GM04504 (cell line): ENCODE data around the gene NDFIP2.
"Not testable (repeated sequence)": the region's sequence is repeated elsewhere in the genome, so short reads cannot be mapped to it uniquely, and the experiment has no call there.

ENCODE experiments used
- DNase-seq: peaks from one replicate; pipeline ENCODE4 v3.0.0-alpha.2; 2012; ENCODE audit warnings: low read depth

NDFIP2 gene

DNA sequence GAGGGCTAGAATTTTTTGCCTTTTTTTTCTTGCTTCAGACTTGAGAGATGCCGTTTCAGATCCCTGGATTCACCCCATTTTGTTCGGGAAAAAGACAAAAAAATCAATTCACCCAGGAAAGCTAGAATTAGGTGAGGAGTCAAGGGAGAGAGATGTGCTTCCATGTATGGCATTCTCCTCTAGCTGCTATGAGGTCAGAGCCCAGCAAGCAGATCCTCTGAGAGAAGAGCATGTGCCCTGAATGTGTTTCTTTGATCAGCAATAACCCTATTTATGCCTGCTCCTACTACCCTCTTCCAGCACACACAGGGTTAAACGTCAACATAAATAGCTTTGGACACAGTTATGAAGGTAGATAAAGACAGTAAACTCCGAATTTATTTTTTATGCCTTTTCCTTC, 53.6 kb downstream of the NDFIP2 start:
- no peak for DNase-seq

DNA sequence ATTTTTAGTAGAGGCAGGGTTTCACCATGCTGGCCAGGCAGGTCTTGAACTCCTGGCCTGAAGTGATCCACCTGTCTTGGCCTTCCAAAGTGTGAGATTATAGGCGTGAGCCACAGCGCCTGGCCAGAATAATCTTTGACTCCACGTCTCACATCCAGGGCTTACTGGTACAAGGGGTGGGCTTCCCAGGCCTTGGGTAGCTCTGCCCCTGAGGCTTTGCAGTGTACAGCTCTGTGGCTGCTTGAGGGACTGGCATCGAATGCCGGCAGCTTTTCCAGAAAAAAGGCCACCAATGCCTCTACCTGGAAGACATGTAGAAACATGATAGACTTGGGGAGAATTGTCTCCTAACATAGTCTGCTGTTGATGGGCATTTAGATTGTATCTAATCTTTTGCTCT, 57.8 kb downstream of the NDFIP2 start:
- DNase-seq = no peak

DNA sequence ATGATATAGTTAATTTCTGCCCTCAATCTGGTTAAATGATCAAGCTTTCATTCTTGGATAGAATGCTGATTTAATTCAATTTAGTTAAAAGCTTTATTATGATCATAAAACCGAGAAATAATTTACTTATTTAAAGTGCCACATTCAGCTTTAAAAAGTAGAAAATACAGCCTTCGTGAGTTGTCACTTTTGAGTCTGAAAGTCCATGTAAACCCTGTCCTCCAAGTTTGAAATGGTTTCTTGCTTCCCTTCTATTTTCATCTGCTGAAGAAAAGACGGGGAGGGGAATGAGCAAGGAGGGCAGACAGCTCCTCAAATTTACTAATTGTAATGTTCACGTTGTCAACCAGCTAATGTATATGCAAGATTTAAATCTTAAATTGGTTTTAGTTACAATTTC, 59.5 kb downstream of the NDFIP2 start:
- no peak for DNase-seq

DNA sequence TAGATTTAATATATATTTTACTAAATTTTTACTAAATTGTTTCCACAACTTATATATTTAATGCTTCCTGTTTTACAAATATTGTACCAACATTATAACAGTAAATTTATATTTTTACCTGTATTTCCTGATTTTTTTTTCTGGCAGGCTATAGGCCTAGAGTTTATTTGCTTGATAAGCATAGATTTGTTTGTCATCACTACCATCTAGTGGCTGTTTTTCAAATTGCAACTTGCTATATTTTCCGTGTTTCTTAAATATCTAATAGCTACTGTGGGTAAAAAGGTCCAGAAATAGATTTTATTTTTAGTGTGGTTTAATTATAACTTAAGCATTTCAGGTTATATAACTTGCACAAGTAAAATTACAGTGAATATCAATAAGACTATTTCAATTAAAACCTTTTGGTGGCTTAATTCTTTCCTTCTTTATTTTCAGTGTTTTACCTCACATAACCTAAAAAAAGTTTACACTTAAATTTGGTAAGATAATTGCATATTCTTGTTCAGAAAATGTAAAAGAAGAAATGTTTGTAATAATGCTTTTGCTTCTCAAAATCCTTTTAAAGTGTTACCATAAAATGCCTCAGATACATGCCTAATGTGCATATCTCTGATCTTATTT, 60.6 kb downstream of the NDFIP2 start:
- peak; percentile 29 for DNase-seq

DNA sequence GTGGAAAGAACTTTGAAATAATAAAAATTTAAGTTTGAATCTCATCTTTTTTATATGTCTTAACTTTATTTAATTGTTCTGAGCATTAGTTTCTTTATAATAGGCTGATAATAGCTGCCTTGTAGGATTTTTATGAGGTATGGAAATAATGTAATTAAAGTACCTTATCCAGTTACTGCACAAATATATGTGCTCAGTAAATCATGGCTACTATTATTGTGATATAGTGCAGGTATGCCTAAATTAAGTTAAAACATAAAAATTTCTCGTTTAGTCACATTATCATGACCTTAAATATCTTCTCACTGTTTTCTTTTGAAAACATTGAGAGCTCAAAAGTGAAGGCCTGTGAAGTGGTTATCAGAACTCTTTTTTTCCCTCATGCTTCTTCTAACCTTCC, 62.9 kb downstream of the NDFIP2 start:
- DNase-seq = no peak

DNA sequence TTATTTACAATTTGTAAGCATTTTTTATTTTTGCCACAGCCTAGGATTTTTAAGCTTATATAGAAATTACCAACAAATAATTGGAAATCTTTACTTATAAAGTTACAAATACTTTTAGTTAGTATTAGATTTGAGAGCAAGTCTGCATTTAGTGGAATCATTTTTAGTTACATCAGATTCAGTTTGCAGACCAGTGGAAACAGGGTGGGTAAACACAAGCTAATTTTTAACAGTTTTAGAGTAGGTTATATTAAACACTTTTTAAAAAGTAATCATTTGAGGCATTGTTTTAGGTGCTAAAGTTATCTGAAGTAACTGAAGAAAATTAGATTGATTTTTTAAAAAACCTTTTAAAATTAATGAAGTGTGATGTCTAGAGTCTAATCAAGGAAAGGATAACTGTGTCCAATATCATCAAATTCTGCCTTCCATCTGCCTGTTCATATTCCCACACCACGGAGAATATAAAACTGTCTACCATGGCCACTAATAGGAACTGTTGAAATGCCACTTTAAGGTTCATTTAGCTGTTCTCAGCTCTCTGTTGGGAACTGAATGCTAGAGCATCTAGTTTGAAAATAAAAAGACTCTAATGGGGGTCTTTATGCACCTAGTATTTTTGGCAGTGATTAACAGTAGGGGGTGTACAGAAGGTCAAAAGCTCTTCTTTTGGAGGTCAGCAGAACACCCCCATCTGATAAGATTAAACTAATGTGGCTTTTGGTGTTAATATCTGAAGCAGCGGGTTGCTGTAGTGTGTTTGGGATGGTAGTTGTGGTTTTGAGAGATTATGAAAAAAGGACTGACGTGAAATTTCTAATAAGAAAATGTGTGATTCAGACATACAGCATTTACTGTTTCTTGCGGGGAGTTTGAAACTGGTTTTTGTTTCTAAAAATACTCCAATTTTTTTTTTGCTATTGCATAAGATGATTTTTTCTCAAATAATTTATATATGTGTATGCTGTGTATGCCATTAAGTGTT, 66.5 kb downstream of the NDFIP2 start:
- DNase-seq = no peak

DNA sequence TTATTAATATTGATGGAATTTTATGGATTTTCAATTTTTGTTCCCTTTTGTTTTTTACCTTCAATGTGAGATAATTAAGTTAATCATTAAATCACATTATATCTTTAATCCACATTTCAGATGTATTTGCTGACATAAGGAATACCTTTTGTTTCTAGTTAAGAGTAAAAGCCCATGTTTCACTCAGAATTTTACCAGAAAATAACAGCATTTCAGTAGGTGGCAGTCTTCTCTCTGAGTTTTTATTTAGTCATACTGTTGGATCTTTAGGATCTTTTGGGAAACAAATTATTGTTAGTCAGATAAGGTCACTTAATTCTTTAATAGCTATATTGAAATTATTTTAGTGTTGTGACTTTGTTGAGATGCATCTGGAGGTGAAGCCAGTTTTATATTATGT, 67.9 kb downstream of the NDFIP2 start:
- no peak for DNase-seq

DNA sequence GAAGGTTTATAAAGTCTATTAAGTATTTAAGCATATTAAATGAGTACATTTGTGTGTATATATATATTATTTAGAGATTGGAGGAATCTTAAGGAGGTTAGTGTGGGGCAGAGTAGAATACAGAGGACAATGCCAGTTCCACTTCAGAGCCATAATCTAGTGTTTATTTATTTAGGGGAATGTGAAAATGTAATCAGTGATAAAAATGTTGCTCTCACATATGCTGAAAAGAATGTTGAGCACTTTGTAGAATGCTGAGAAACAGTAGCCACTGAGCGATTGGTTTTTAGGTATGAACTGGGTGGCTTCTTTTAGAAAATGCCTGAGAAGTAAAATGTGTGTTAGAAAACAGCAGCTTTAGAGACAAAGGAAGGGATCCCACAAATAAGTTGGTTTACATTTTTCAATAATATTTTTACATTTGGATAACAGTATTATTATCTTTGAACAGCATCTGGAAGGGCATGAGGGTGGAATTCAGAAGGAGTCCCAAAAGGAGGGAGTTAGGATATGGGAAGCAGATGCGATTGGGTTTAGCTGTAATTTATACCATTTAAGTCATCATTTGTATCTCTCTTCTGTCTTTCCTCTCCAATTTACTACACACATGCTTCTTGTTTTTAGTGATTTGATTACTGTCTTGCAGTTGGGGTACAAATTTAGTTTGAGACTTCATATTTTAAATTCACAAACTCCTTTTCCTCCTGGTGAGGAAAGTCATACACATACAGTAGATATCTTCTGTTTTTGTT, 68.6 kb downstream of the NDFIP2 start:
- no peak for DNase-seq

DNA sequence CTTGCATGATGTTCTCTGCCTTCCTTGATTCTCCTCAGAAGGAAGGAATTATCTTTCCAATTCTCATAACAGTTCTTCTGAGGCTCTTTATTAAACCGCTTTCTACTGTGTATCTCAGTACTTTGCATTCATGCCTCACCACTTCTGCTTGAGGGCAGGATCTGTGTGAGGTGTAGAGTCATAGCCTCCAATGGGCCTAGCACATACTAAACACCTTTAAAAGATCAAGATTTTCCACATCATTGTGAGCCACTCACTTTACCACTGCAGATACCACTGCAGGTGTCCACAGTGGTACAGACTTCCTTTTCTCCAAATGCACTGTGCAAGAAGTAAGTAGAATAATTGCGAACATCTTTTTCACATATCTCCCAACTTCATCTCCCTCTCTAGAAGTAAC, 76.7 kb downstream of the NDFIP2 start:
- no peak for DNase-seq

DNA sequence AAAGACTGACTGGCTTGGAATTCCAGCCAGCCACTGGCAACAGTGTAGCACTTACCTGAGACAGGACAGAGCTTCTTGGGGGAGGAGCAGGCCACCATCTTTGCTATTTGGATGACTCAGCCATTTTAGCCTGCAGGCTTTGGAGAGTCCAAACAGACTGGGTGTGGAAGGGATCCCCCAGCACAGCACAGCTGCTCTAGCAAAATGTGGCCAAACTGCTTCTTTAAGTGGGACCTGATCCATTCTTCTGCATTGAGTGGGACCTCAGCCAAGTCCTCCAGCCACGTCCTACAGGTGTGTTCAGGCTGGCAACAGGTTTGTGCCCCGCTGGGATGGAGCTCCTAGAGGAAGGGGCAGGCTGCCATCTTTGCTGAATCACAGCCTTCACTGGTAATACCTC, 80.0 kb downstream of the NDFIP2 start:
- no peak for DNase-seq

DNA sequence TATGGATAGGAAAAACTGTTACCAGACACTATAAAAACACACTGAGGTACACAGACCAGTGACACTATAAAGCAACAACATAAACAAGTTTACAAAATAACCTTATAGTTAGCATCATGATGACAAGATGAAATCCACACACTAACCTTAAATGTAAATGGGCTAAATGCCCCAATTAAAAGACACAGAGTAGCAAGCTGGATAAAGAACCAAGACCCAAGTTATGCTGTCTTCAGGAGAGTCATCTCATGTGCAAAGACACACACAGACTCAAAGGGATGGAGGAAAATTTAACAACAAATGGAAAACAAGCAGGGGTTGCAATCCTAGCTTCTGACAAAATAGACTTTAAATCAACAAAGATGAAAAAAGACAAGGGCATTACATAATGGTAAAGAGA, 81.6 kb downstream of the NDFIP2 start:
- no peak for DNase-seq

DNA sequence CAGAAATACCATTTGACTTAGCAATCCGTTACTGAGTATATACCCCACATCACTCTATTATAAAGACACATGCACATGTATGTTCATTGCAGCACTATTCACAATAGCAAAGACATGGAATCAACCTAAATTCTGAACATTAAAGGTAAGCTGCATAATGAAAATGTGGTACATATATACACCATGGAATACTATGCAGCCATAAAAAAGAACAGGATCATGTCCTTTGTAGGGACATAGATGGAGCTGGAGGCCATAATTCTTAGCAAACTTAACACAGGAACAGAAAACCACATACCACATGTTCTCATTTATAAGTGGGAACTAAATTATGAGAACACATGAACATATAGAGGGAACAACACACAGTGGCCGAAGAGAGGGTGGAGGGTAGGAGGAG, 85.2 kb downstream of the NDFIP2 start:
- no peak for DNase-seq

DNA sequence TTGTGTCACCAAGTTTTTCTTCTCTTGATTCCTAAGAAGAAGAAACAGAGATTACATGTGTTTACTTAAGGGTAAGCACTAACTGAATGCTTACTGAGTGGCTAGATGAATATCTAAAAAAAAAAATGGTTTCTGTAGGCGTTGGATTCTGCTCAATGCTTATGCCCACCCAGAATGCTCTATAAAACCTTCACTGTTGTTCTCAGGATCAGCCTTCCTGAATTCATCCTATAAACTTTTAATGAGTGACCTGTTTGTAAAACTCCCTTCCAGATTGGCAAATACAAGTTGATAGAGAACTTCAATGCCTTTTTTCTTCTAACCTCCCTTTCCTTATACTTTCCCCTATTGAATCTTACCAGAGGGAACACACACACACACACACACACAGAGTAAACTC, 90.2 kb downstream of the NDFIP2 start:
- no peak for DNase-seq

DNA sequence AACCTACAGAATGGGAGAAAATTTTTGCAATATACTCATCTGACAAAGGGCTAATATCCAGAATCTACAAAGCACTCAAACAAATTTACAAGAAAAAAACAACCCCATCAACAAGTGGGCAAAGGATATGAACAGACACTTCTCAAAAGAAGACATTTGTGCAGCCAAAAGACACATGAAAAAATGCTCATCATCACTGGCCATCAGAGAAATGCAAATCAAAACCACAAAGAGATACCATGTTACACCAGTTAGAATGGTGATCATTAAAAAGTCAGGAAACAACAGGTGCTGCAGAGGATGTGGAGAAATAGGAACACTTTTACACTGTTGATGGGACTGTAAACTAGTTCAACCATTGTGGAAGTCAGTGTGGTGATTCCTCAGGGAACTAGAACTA, 92.9 kb downstream of the NDFIP2 start:
- not testable (repeated sequence) for DNase-seq

DNA sequence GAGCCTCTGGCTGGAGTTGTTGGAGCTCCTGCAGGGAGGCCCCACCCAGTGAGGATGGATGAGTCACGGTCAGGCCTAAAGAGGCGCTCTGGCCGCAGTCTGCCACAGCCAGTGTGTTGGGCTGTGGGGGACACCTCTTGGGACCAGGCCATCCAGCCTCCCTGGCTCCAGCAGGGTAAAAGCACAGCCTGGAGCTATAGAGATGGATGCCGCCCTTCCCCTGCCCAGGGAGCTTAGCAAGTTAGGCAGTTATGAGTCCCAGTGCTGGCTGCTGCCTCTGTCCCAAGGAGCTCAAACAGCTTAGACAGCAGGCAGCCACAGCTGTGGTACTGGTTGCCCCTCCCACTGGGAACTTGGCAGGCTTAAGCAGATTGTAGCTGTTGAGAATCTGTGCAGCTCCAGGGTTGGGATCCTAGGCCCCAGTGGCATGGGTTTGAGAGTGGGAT, 100.9 kb downstream of the NDFIP2 start:
- peak; percentile 12 for DNase-seq

DNA sequence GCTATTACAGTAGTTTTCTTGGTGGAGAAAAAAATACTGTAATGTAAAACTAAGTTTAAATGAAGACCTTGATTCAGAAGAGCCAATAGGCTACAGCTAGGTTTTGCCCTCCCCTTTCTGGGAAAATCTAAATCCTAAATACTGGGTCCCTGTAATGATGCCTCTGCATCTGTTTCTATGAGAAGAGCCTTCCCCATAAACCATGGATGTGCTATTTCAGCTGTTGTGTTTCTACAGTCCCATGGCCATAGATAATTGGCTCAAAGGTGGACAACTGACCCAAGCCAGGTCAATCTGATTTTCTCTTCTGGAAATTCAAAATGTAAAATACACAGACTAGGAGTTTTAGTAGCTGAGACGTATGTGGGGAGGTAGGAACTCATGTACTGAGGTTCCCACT, 101.9 kb downstream of the NDFIP2 start:
- no peak for DNase-seq

DNA sequence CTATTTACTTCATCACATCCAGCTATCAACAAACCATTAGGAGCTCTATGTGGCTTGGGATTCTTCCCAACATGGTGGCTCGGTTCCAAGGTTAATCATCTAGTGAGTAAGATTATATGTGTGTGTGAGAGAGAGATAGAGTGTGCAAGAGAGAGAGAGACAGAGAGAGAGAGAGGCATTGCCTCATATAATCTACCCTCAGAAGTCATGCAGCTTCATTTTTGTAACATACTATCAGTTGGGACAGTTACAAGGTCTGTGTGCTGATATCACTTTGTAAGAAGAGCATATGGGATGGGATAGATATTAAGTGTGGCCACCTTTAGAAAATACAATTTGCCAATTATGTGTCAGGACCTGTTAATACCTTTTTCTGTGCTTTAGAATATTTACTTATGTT, 104.1 kb downstream of the NDFIP2 start:
- no peak for DNase-seq

DNA sequence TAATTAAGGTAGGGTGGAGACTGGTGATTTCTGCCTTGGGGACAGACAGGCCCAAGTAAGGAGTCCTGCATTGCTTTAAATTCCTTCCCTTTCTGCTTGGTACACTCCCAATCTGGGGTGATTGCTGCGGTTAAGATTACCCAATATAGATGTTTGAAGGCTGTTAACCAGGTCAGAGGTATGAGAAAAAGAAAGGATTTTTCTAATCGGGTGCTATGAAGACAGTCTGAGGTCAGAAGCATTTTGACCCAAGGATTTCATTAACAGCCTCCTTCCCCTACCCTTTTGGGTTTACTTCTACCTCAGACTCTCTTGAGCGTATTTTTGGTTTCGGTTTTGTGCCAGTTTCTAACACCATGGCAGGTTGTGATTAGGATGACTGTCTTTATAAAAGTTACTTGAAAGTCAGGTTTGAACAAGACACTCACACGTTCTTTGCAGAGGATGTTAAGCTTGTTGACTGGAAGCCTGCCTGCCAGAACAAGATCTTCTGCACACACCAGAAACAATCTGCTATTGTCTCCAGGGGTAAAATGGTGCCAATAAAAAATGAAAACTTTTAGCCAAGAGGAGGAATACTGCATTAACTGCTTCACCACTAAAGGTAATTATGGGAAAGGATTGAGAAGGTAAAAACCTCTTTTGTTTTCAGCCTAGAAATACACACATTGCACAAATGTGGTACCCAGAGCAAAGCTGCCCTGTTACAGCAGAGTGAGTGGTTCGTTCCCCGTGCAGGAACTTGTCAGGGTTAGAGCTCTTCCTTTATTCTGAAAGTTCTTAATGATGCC, 108.8 kb downstream of the NDFIP2 start:
- no peak for DNase-seq

DNA sequence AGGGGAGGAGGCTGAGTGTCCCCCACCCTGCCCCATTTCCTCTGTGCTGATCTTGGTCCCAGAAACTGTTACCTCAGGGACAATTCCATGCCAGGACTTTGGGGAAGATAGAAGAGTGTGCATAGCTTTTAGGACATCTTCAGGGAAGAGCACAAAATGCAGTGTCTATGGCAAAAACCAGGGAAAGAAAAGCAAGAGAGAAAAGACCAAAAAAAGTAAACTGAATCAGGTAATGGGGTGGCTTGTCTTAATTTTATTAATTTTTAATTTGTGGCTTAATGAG, 109.4 kb downstream of the NDFIP2 start:
- DNase-seq = no peak

DNA sequence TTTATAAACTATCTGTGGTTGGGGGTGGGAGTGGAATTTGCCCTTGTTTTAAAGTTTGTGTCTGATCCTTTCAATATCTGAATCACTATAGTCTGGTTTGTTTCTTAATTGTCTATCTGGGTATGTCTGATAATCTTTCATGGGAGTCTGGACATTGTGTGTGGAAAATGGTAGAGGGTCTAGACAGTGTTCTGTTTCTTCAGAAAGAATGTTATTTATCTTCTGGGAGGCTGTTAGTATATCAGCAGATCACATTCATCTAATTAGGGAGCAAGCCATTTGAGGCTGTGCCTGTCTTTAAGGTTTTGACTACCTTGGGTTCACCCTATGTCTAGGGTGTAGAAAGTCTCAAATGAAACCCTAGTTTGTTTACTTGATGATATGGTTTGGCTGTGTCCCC, 110.5 kb downstream of the NDFIP2 start:
- DNase-seq = no peak

DNA sequence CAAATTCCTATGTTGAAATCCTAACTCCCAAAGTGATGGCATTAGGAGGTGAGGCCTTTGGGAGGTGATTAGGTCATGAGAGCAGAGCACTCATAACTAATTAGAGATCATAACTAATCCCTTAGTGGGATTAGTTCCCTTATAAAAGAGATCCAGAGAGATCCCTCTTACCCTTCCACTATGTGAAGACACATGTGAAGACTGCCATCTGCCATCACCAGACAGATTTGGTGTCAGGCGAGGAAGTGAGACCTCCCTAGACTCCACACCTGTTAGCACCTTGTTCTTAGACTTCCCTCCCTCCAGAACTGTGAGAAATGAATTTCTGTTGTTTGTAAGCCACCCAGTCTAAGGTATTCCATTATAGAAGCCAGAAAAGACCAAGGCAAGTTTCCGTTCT, 112.2 kb downstream of the NDFIP2 start:
- no peak for DNase-seq

DNA sequence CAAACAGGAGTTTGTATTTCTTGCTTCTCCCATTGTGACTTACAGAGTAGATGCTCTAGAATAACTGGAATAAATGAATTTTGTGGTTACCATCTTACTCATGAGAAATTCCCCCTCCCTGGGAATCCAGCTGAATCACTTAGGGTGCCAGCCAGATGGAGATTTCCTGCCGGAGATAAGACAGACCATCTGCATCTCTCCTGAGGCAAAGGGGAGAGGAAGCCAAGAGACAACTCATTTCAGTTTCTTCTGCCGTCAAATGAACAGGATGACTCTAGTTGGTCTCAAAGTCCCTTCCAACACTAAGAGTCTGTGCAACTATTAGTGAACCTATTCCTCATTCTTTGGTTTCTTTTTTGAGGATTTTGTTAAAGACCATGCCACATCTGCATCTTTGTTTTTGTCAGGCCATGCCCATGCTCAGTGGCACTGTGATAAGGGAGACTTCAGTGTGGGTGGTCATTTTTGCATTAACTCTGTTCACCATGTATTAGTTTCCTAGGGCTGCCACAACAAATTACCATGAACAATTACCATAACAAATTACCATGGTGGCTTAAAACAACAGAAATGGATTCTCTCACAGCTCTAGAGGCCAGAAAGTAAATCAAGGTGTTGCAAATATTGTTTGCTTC, 112.8 kb downstream of the NDFIP2 start:
- peak; percentile 19 for DNase-seq
